Measurements from ENCODE around the gene SOX21. TPM values are rescaled to one million over a fixed set of nuclear protein-coding genes. Genes with fewer than 3 reads are reported as not detected.

The SOX21 gene
- total and polyA plus RNA-seq, 10 of the 15 experiments (the other 5 are each of a cell fraction or from before 2014, with no cell fraction given), result not detected

- H2AFZ ChIP-seq (ENCODE audit: control insufficient read depth, low read depth, low read length), result no peak overlapping the region
- no peak overlapping the region for H3K4me2 ChIP-seq (ENCODE audit: control insufficient read depth, insufficient read depth)
- H3K9me3 ChIP-seq (replicated peaks; ENCODE audit: control insufficient read depth, insufficient read depth, low read length), result no peaks in the 10 kb centered on the region; the same call in 2 of the 3 replicates
- no peak for DNase-seq (ENCODE audit: low read depth, low spot score)
- no peaks in the 10 kb centered on the region for H3K4me1 ChIP-seq (ENCODE audit: control insufficient read depth, insufficient read depth, low read length)
- H3K79me2 ChIP-seq (ENCODE audit: control insufficient read depth, insufficient read depth, low read length), result no peaks in the 10 kb centered on the region
- H3K27me3 ChIP-seq (replicated peaks in 1 of 2; ENCODE audit: control insufficient read depth in 2 of 2, insufficient read depth in 2 of 2, low read length in 1 of 2), result peaks cover 1 to 21% of the 10 kb centered on the region in 2 experiments
- intact Hi-C loops (cut with micrococcal nuclease; ENCODE audit: unreplicated experiment), result no loop called here
- no TSS peak for BruUV-seq (replicated peaks)
- no peak overlapping the region for H3K9ac ChIP-seq (ENCODE audit: control insufficient read depth, insufficient read depth, low read length)
- no peak overlapping the region for H3K27ac ChIP-seq (ENCODE audit: control insufficient read depth, insufficient read depth)
- no peaks in the 10 kb centered on the region for H3K36me3 ChIP-seq (ENCODE audit: control insufficient read depth in 2 of 2, insufficient read depth in 2 of 2, low read length in 1 of 2)
- FAIRE-seq, result no peak
- ChIA-PET CTCF (no interaction called here), POLR2A (no interaction called here), SMC1A (ENCODE audit: uncharacterized antibody, unreplicated experiment) (no interaction called here), RAD21 (ENCODE audit: unreplicated experiment) (no interaction called here)
- in situ Hi-C loops (cut with MboI), result no loop called here
- H4K20me1 ChIP-seq (ENCODE audit: control insufficient read depth, insufficient read depth), result no peaks in the 10 kb centered on the region
- H3K4me3 ChIP-seq, result no peak overlapping the region
- no peak for ATAC-seq
- WGBS (ENCODE audit: insufficient coverage, insufficient replicate concordance, low lambda C conversion rate, missing lambda C conversion rate), result 59% methylated on average over 37 of the region's 42 CpGs
- TF ChIP-seq, protein P1, sequence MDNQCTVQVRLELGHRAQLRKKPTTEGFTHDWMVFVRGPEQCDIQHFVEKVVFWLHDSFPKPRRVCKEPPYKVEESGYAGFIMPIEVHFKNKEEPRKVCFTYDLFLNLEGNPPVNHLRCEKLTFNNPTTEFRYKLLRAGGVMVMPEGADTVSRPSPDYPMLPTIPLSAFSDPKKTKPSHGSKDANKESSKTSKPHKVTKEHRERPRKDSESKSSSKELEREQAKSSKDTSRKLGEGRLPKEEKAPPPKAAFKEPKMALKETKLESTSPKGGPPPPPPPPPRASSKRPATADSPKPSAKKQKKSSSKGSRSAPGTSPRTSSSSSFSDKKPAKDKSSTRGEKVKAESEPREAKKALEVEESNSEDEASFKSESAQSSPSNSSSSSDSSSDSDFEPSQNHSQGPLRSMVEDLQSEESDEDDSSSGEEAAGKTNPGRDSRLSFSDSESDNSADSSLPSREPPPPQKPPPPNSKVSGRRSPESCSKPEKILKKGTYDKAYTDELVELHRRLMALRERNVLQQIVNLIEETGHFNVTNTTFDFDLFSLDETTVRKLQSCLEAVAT (IDR thresholded peaks at IDR 0.05), result no peak
- TF ChIP-seq HDAC2 (IDR thresholded peaks at IDR 0.05), result no peak
- TF ChIP-seq CREM (IDR thresholded peaks at IDR 0.05; ENCODE audit: low read depth), result no peak
- no peak for TF ChIP-seq NRF1 (conservative IDR thresholded peaks at IDR 0.05; ENCODE audit: low read depth, low read length)
- no peak for TF ChIP-seq BRCA1 (IDR thresholded peaks at IDR 0.05; ENCODE audit: low read depth, low read length)
- TF ChIP-seq, protein P2, sequence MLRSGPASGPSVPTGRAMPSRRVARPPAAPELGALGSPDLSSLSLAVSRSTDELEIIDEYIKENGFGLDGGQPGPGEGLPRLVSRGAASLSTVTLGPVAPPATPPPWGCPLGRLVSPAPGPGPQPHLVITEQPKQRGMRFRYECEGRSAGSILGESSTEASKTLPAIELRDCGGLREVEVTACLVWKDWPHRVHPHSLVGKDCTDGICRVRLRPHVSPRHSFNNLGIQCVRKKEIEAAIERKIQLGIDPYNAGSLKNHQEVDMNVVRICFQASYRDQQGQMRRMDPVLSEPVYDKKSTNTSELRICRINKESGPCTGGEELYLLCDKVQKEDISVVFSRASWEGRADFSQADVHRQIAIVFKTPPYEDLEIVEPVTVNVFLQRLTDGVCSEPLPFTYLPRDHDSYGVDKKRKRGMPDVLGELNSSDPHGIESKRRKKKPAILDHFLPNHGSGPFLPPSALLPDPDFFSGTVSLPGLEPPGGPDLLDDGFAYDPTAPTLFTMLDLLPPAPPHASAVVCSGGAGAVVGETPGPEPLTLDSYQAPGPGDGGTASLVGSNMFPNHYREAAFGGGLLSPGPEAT (IDR thresholded peaks at IDR 0.05; ENCODE audit: low read depth), result no peak
- TF ChIP-seq SREBF1 (IDR thresholded peaks at IDR 0.05; ENCODE audit: low read length), result no peak
- TF ChIP-seq MTA2 (IDR thresholded peaks at IDR 0.05; ENCODE audit: low read depth), result no peak
- TF ChIP-seq LARP7 (IDR thresholded peaks at IDR 0.05), result no peak
- TF ChIP-seq, protein P3, sequence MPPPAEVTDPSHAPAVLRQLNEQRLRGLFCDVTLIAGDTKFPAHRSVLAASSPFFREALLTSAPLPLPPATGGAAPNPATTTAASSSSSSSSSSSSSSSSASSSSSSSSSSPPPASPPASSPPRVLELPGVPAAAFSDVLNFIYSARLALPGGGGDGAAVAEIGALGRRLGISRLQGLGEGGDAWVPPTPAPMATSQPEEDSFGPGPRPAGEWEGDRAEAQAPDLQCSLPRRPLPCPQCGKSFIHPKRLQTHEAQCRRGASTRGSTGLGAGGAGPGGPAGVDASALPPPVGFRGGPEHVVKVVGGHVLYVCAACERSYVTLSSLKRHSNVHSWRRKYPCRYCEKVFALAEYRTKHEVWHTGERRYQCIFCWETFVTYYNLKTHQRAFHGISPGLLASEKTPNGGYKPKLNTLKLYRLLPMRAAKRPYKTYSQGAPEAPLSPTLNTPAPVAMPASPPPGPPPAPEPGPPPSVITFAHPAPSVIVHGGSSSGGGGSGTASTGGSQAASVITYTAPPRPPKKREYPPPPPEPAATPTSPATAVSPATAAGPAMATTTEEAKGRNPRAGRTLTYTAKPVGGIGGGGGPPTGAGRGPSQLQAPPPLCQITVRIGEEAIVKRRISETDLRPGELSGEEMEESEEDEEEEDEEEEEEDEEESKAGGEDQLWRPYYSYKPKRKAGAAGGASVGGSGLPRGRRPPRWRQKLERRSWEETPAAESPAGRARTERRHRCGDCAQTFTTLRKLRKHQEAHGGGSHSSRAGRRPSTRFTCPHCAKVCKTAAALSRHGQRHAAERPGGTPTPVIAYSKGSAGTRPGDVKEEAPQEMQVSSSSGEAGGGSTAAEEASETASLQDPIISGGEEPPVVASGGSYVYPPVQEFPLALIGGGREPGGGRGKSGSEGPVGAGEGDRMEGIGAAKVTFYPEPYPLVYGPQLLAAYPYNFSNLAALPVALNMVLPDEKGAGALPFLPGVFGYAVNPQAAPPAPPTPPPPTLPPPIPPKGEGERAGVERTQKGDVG (CRISPR knock-in tag; IDR thresholded peaks at IDR 0.05), result no peak
- TF ChIP-seq, protein P4, sequence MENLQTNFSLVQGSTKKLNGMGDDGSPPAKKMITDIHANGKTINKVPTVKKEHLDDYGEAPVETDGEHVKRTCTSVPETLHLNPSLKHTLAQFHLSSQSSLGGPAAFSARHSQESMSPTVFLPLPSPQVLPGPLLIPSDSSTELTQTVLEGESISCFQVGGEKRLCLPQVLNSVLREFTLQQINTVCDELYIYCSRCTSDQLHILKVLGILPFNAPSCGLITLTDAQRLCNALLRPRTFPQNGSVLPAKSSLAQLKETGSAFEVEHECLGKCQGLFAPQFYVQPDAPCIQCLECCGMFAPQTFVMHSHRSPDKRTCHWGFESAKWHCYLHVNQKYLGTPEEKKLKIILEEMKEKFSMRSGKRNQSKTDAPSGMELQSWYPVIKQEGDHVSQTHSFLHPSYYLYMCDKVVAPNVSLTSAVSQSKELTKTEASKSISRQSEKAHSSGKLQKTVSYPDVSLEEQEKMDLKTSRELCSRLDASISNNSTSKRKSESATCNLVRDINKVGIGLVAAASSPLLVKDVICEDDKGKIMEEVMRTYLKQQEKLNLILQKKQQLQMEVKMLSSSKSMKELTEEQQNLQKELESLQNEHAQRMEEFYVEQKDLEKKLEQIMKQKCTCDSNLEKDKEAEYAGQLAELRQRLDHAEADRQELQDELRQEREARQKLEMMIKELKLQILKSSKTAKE (IDR thresholded peaks at IDR 0.05; ENCODE audit: low read depth, poor library complexity, severe bottlenecking), result no peak
Measured at GRCh38 chr13:94701313-94702180, 10.8 kb downstream of the SOX21 start.

Data from GM12878 (cell line).